Endothelial cell of umbilical vein (primary cell): Measurements from ENCODE around the gene PRKG1.
"Not testable (repeated sequence)": the region's sequence is repeated elsewhere in the genome, so short reads cannot be mapped to it uniquely, and the experiment has no call there.

Experiments
- GATA2 ChIP-seq: IDR thresholded peaks from 2 replicates; pipeline ENCODE4 v1.7.0; 2011; ENCODE audit warnings: low read depth, mild to moderate bottlenecking, moderate library complexity, mixed read lengths, low read length; ENCODE audit not compliant: insufficient read length, insufficient read depth
- MYC ChIP-seq: IDR thresholded peaks from one replicate; pipeline ENCODE4 v1.6.1; 2011; ENCODE audit warnings: mild to moderate bottlenecking, low read depth, low read length
- POLR2A ChIP-seq: IDR thresholded peaks from 2 replicates; pipeline ENCODE4 v1.6.1; 2012; ENCODE audit warnings: low read depth, mild to moderate bottlenecking, control low read depth, low read length
- TF ChIP-seq, protein P1 (sequence below), 2 donors: IDR thresholded peaks; 1 replicate in 1 of 2; 2 replicates in 1 of 2; pipeline ENCODE4 v1.5.1; 2011; ENCODE audit warnings: low read length in 2 of 2, mild to moderate bottlenecking in 2 of 2, moderate library complexity in 2 of 2, control low read depth in 1 of 2, inconsistent platforms in 1 of 2, low read depth in 1 of 2; ENCODE audit not compliant: insufficient read depth in 1 of 2; ENCODE audit errors: extremely low read depth in 1 of 2

DNA sequence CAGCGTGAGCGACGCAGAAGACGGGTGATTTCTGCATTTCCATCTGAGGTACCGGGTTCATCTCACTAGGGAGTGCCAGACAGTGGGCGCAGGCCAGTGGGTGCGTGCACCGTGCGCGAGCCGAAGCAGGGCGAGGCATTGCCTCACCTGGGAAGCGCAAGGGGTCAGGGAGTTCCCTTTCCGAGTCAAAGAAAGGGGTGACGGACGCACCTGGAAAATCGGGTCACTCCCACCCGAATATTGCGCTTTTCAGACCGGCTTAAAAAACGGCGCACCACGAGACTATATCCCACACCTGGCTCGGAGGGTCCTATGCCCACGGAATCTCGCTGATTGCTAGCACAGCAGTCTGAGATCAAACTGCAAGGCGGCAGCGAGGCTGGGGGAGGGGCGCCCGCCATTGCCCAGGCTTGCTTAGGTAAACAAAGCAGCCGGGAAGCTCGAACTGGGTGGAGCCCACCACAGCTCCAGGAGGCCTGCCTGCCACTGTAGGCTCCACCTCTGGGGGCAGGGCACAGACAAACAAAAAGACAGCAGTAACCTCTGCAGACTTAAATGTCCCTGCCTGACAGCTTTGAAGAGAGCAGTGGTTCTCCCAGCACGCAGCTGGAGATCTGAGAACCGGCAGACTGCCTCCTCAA, 1159.2 kb downstream of the PRKG1 start:
- TF ChIP-seq, protein P1, sequence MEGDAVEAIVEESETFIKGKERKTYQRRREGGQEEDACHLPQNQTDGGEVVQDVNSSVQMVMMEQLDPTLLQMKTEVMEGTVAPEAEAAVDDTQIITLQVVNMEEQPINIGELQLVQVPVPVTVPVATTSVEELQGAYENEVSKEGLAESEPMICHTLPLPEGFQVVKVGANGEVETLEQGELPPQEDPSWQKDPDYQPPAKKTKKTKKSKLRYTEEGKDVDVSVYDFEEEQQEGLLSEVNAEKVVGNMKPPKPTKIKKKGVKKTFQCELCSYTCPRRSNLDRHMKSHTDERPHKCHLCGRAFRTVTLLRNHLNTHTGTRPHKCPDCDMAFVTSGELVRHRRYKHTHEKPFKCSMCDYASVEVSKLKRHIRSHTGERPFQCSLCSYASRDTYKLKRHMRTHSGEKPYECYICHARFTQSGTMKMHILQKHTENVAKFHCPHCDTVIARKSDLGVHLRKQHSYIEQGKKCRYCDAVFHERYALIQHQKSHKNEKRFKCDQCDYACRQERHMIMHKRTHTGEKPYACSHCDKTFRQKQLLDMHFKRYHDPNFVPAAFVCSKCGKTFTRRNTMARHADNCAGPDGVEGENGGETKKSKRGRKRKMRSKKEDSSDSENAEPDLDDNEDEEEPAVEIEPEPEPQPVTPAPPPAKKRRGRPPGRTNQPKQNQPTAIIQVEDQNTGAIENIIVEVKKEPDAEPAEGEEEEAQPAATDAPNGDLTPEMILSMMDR (IDR thresholded peaks at IDR 0.05; ENCODE audit: extremely low read depth in 1 of 2, insufficient read depth in 1 of 2, low read depth in 1 of 2, low read length in 2 of 2), result not testable (repeated sequence)
- not testable (repeated sequence) for TF ChIP-seq POLR2A, MYC, GATA2
